SK-N-SH (cell line): ENCODE results near the gene RNF4. TPM values are rescaled to one million over a fixed set of nuclear protein-coding genes. Genes with fewer than 3 reads are reported as not detected.

Experiments
- CTCF ChIA-PET: fragments of 300-600, 350-600 bp; formaldehyde crosslinking; extraction: SDS; loops from one replicate; lab custom pipeline; 2021; lab: Yijun Ruan, JAX
- POLR2A ChIA-PET: fragments of 350-600 bp; sonication (Branson Sonifier 250); formaldehyde crosslinking; extraction: SDS; loops from one replicate; lab custom pipeline; 2020; ENCODE audit warnings: antibody characterized with exemption, inconsistent platforms; lab: Yijun Ruan, JAX
- DNase-seq: peaks from one replicate; pipeline ENCODE4 v3.0.0; 2012
- H2AFZ ChIP-seq: fragments of 200-600 bp; sonication (generic); 2 replicates; pipeline ENCODE4 v1.8.1; 2016; ENCODE audit warnings: antibody characterized with exemption, mild to moderate bottlenecking, low read depth
- H3F3A ChIP-seq: fragments of 200-600 bp; sonication (generic); replicated peaks from 2 replicates; pipeline ENCODE3; 2016; ENCODE audit warnings: antibody characterized with exemption, mild to moderate bottlenecking; ENCODE audit not compliant: insufficient read depth
- H3K27ac ChIP-seq, 2 experiments: fragments of 200-500 bp in 1 of 2; fragments of 200-600 bp in 1 of 2; sonication (Bioruptor generic) in 1 of 2; sonication (generic), shearing (Covaris generic) in 1 of 2; 2 replicates each; pipeline versions ENCODE4 v1.5.1 to v1.6.1; 2014 to 2016; ENCODE audit warnings: low read depth in 2 of 2, inconsistent platforms in 1 of 2, low read length in 1 of 2, mild to moderate bottlenecking in 1 of 2, mixed read lengths in 1 of 2
- H3K27me3 ChIP-seq: fragments of 200-600 bp; sonication (generic), shearing (Covaris generic); 2 replicates; pipeline ENCODE4 v1.6.1; 2016; ENCODE audit warnings: mixed run types; ENCODE audit not compliant: insufficient read depth
- H3K36me3 ChIP-seq, 2 experiments: fragments of 200-500 bp in 1 of 2; fragments of 200-600 bp in 1 of 2; sonication (Bioruptor generic) in 1 of 2; sonication (generic) in 1 of 2; replicated peaks in 1 of 2; 2 replicates each; pipeline versions ENCODE3 to v1.5.1; 2014 to 2016; ENCODE audit warnings: low read length in 1 of 2, mild to moderate bottlenecking in 1 of 2; ENCODE audit not compliant: insufficient read depth in 2 of 2, control insufficient read depth in 1 of 2
- H3K4me1 ChIP-seq, 2 experiments: fragments of 200-500 bp in 1 of 2; fragments of 200-600 bp in 1 of 2; sonication (Bioruptor generic) in 1 of 2; sonication (generic), shearing (Covaris generic) in 1 of 2; 2 replicates each; pipeline versions ENCODE4 v1.5.1 to v1.6.1; 2014 to 2016; ENCODE audit warnings: low read depth in 1 of 2, low read length in 1 of 2, mixed run types in 1 of 2; ENCODE audit not compliant: insufficient read depth in 2 of 2, control insufficient read depth in 1 of 2
- H3K4me2 ChIP-seq: fragments of 200-600 bp; sonication (generic), shearing (Covaris generic); 2 replicates; pipeline ENCODE4 v1.6.1; 2017; ENCODE audit warnings: mixed run types
- H3K4me3 ChIP-seq, 2 experiments: fragments of 200-500 bp in 1 of 2; fragments of 200-600 bp in 1 of 2; sonication (Bioruptor generic) in 1 of 2; sonication (generic), shearing (Covaris generic) in 1 of 2; 2 replicates each; pipeline versions ENCODE4 v1.5.1 to v1.8.1; 2014 to 2016; ENCODE audit warnings: low read depth in 2 of 2, inconsistent platforms in 1 of 2, low read length in 1 of 2, mild to moderate bottlenecking in 1 of 2, mixed read lengths in 1 of 2, moderate library complexity in 1 of 2
- H3K79me2 ChIP-seq: fragments of 200-600 bp; sonication (generic); 2 replicates; pipeline ENCODE4 v1.8.1; 2017; ENCODE audit warnings: mild to moderate bottlenecking; ENCODE audit not compliant: insufficient read depth
- H3K9ac ChIP-seq: fragments of 200-600 bp; sonication (generic); 2 replicates; pipeline ENCODE4 v1.6.1; 2017; ENCODE audit warnings: mixed run types
- H3K9me2 ChIP-seq: fragments of 200-600 bp; sonication (generic); 2 replicates; pipeline ENCODE4 v1.6.1; 2017; ENCODE audit warnings: mixed run types
- H3K9me3 ChIP-seq: fragments of 200-600 bp; sonication (generic); 2 replicates; pipeline ENCODE4 v1.6.1; 2017; ENCODE audit warnings: mixed run types, mild to moderate bottlenecking, moderate library complexity
- H4K20me1 ChIP-seq: fragments of 200-600 bp; sonication (generic); 2 replicates; pipeline ENCODE4 v1.6.1; 2017; ENCODE audit warnings: mild to moderate bottlenecking, mixed run types; ENCODE audit not compliant: insufficient read depth
- CTCF ChIP-seq: fragments of 200-600 bp; sonication (generic); IDR thresholded peaks from 2 replicates; pipeline ENCODE4 v1.6.1; 2017; ENCODE audit warnings: antibody characterized with exemption, mild to moderate bottlenecking, moderate library complexity
- EP300 ChIP-seq, 2 experiments: IDR thresholded peaks; 2 replicates each; pipeline versions ENCODE4 v1.4.0 to v1.6.1; 2012; ENCODE audit warnings: borderline replicate concordance in 1 of 2, low read depth in 1 of 2, low read length in 1 of 2
- EZH2phosphoT487 ChIP-seq: fragments of 200-600 bp; sonication (generic); IDR thresholded peaks from 2 replicates; pipeline ENCODE4 v1.6.1; 2017; ENCODE audit warnings: low read depth, mixed run types, mild to moderate bottlenecking, antibody characterized with exemption, moderate library complexity, borderline replicate concordance
- FOSL2 ChIP-seq: IDR thresholded peaks from 2 replicates; pipeline ENCODE4 v1.4.0; 2012; ENCODE audit warnings: low read depth, mild to moderate bottlenecking, moderate library complexity, borderline replicate concordance
- FOXM1 ChIP-seq: IDR thresholded peaks from 2 replicates; pipeline ENCODE4 v1.4.0; 2012; ENCODE audit warnings: low read depth, mild to moderate bottlenecking
- IRF3 ChIP-seq: fragments of 150-350 bp; IDR thresholded peaks from 2 replicates; pipeline ENCODE4 v1.6.1; 2016; ENCODE audit warnings: mild to moderate bottlenecking, low read depth, low read length
- MAX ChIP-seq: IDR thresholded peaks from 2 replicates; pipeline ENCODE4 v1.4.0; 2012; ENCODE audit warnings: low read depth
- PBX3 ChIP-seq: IDR thresholded peaks from 2 replicates; pipeline ENCODE4; 2012
- POLR2AphosphoS5 ChIP-seq: IDR thresholded peaks from 2 replicates; pipeline ENCODE4 v1.6.1; 2012; ENCODE audit warnings: low read depth, low read length
- SIN3A ChIP-seq: IDR thresholded peaks from 2 replicates; pipeline ENCODE4 v1.6.1; 2012; ENCODE audit warnings: low read depth, mild to moderate bottlenecking, low read length, moderate library complexity, borderline replicate concordance
- SMC3 ChIP-seq: IDR thresholded peaks from 2 replicates; pipeline ENCODE4 v1.6.1; 2012; ENCODE audit warnings: low read depth, low read length, improper control_type of control experiment
- USF2 ChIP-seq: fragments of 150-350 bp; IDR thresholded peaks from 2 replicates; pipeline ENCODE4 v1.6.1; 2017; ENCODE audit warnings: antibody characterized with exemption, low read length, low read depth, borderline replicate concordance
- whole genome bisulfite sequencing: methylation state at CpG from one replicate; pipeline ENCODE4 v1.1.6; 2017; ENCODE audit warnings: low lambda C conversion rate; 5-methylcytosine and 5-hydroxymethylcytosine counted together
- polyA plus RNA-seq, 3 experiments: library from polyadenylated mRNA; depleted of rRNA; stranded (reverse); fragments of >200 nt; gene quantifications; 2 replicates each; pipeline ENCODE4 v1.2.3, GENCODE V29; 2012

The RNF4 gene
- polyA plus RNA-seq, 1 of the 3 experiments (the other 2 are of a cell fraction), result 60.7 TPM

- Histone ChIP-seq H3K4me3 (no peak overlapping the region; a peak in 1 of 4 replicates), H3K27me3 (peaks cover 47% of the 10 kb centered on the region), H3K36me3 (no peaks in the 10 kb centered on the region), H2AFZ (no peak overlapping the region), H3K9ac (no peak overlapping the region), H4K20me1 (no peaks in the 10 kb centered on the region), H3K4me1 (peaks cover 0 to 30% of the 10 kb centered on the region in 2 experiments; a peak in 1 of 4 replicates), H3K9me3 (no peaks in the 10 kb centered on the region), H3K4me2 (no peak overlapping the region), H3F3A (peaks cover 13% of the 10 kb centered on the region), H3K9me2 (no peaks in the 10 kb centered on the region), H3K79me2 (no peaks in the 10 kb centered on the region), H3K27ac (no peak overlapping the region)
- DNase-seq, result no peak
- POLR2A ChIA-PET, result no interaction called here
- no peak for TF ChIP-seq FOXM1
- 27% methylated on average over 9 of the region's 9 CpGs for WGBS
- CTCF ChIA-PET, result interaction anchor here (0.9 to 2.7 kb wide), 5 partner anchors 9 to 200 kb away, joined by 3 to 7 read pairs (median 4); no protein-coding TSS in a partner anchor
These were observed 49.1 kb upstream of the RNF4 start for GRCh38 chr4:2419814-2420213.

- ChIA-PET CTCF (interaction anchor here (1.5 to 2.7 kb wide), 2 partner anchors 11 to 202 kb away, joined by 4 to 7 read pairs; no protein-coding TSS in a partner anchor), POLR2A (no interaction called here)
- Histone ChIP-seq H3K4me3 (no peak overlapping the region), H3K9me3 (no peaks in the 10 kb centered on the region), H3K4me1 (peaks cover 0 to 24% of the 10 kb centered on the region in 2 experiments; a peak in 1 of 4 replicates), H3K27ac (no peak overlapping the region), H4K20me1 (no peaks in the 10 kb centered on the region), H3F3A (no peaks in the 10 kb centered on the region), H3K79me2 (no peaks in the 10 kb centered on the region), H3K9ac (no peak overlapping the region), H2AFZ (no peak overlapping the region), H3K4me2 (no peak overlapping the region), H3K27me3 (peaks cover 39% of the 10 kb centered on the region), H3K36me3 (no peaks in the 10 kb centered on the region), H3K9me2 (no peaks in the 10 kb centered on the region)
- TF ChIP-seq EZH2phosphoT487, result no peak
- TF ChIP-seq FOSL2, result no peak
- no peak for TF ChIP-seq MAX
- no peak for TF ChIP-seq PBX3
- no peak for TF ChIP-seq IRF3
- no peak for TF ChIP-seq USF2
- TF ChIP-seq SMC3, result no peak
- TF ChIP-seq EP300 (IDR thresholded peaks at IDR 0.05; ENCODE audit: borderline replicate concordance in 1 of 2, low read depth in 1 of 2, low read length in 1 of 2), result no peak
- no peak for TF ChIP-seq SIN3A
- TF ChIP-seq CTCF, result no peak
- no peak for TF ChIP-seq FOXM1
- TF ChIP-seq POLR2AphosphoS5, result no peak
- DNase-seq, result no peak
- 57% methylated on average over 6 of the region's 6 CpGs for WGBS
These were observed 47.0 kb upstream of the RNF4 start for GRCh38 chr4:2421928-2422327.
